Astrocyte of the cerebellum (primary cell): ENCODE results near the gene ALOXE3.

Source experiments
- DNase-seq: peaks from one replicate; pipeline ENCODE4 v3.0.0-alpha.2; 2011; ENCODE audit warnings: low read depth
- H3K4me3 ChIP-seq: 2 replicates; pipeline ENCODE4 v1.5.1; 2011; ENCODE audit warnings: mild to moderate bottlenecking, low read depth, low read length, moderate library complexity
- in situ Hi-C: cut with HindIII; loops from 2 replicates; pipeline ENCODE4 v1.10.0; 2017; ENCODE audit warnings: low sequenced_read_pairs
- TF ChIP-seq, protein P1 (sequence below): IDR thresholded peaks from 2 replicates; pipeline ENCODE4 v1.5.1; 2012; ENCODE audit warnings: low read length, low read depth, moderate library complexity, mild to moderate bottlenecking; ENCODE audit errors: missing control alignments

ALOXE3 gene

DNA sequence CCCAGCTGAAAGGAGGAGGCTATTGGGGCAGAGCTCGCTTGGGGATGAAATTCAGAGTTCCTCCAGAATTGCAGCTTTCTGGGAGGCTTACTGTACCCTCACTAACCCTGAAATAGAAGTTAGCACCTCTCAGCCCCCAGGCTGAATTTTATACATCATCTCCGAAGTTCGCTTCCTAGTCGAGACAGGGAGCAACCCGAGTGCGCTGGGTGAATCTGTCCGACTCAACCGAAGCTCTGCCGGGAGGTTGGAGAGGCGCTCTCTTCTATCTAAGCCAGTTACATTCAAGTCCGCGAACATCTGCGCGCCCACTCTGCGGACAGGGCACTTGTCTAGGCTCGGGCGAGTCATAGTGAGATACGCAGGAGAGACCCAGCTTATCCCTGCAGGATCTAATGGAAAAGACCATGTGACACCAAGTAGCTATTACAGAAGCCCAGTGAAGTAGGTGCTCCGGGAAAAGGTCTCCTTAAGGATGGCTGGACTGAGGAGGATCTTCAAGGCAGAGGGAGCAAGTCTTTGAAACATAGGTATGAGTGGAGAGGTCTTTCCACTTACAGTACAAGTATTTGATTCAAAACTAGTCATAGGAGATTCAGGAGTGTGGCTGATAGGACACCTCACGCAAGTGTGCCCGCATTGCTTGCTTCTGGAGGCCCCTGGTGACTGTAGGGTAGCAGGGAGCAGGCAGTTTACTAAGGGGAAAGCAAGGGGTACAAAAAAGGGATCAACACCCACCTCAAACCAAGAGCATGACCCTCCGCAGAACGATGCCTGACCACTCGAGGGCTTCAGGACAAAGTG is 6.2 kb upstream of the ALOXE3 start:
- TF ChIP-seq, protein P1, sequence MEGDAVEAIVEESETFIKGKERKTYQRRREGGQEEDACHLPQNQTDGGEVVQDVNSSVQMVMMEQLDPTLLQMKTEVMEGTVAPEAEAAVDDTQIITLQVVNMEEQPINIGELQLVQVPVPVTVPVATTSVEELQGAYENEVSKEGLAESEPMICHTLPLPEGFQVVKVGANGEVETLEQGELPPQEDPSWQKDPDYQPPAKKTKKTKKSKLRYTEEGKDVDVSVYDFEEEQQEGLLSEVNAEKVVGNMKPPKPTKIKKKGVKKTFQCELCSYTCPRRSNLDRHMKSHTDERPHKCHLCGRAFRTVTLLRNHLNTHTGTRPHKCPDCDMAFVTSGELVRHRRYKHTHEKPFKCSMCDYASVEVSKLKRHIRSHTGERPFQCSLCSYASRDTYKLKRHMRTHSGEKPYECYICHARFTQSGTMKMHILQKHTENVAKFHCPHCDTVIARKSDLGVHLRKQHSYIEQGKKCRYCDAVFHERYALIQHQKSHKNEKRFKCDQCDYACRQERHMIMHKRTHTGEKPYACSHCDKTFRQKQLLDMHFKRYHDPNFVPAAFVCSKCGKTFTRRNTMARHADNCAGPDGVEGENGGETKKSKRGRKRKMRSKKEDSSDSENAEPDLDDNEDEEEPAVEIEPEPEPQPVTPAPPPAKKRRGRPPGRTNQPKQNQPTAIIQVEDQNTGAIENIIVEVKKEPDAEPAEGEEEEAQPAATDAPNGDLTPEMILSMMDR = no peak
- DNase-seq = no peak
- in situ Hi-C loops = loop anchor here (25.0 kb wide), 1 partner anchor 188 kb away; the partner anchor contains the start of gene ARHGEF15
- H3K4me3 ChIP-seq = peak overlapping the region; percentile 54

DNA sequence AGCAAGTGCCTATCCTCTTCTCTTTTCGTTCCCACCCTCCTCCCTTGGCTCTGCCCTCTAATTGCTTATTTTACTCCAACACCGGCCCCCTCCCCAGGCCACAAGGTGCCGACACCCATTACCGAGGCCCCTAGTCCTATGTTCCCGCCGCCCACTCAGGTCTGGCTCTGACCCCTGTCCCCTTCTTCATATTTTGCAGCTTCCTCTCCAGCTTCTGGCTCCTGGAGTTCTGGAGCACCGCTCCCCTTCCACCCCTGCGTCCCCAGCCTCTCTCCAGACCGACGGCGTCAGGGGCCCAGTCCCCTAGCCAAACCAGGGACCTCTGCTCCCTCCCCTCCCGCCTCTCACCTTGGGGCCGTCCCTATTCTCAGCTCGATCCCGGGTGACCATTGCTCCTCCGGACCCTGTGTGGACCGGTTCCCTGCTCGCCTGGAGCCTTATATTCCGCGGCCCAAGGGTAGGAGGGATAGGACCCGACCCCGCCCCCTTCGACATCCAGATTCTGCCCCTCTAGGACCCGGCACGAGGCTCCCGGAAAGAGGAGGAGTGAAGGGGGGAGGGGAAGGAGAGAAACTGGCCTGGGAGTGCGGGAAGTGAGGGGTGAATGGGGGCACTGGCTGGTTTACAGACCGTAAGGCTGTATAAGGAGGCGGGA is 5.5 kb upstream of the ALOXE3 start, which contains the start of gene HES7:
TSS of gene HES7 (minus strand) at position 412 of the 655 bp plus-strand sequence. CDS start at position 390, 22 bp downstream.
- TF ChIP-seq, protein P1 = no peak
- DNase-seq = no peak
- in situ Hi-C loops = loop anchor here (25.0 kb wide), 1 partner anchor 188 kb away; the partner anchor contains the start of gene ARHGEF15
- peak within 1 kb of the TSS; percentile 54 for H3K4me3 ChIP-seq

DNA sequence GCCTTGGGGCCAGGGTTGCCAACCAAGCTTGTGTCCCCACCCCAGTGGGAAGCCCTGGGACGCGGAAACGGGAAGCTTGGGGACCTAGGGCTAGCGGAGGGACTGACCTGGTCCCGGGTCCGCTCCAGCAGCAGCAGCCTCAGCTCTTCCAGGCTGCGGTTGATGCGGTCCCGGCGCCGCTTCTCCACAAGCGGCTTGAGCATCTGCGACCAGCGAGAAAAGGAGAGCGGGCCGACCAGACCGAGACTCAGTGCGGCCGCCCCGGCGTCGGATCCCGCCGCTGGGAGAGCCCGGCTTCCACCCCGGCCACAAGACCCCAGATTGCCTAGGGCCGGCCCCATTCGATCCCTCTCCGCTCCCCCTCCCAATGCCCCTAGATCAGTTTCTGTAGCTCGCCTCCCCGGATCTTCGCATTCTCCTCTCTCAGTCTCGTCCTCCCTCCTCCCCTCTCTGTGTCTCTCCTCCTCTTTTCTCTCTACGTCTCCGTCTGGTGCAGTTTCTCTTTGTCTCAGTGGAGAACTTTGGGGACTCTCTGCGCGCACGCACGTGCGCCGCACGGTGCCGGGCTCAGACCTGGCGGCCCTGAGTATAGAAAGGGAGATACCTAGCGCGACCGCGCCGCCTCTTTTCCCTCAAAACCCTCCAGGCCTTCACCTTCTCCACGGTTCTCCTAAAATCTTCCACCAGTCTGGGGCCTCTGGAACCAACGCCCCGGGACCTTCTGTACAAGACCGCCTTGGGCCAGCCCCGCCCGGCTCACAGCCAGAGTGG is 4.8 kb upstream of the ALOXE3 start:
- H3K4me3 ChIP-seq = peak overlapping the region; percentile 54
- in situ Hi-C loops = loop anchor here (25.0 kb wide), 1 partner anchor 189 kb away; the partner anchor contains the start of gene ARHGEF15
- TF ChIP-seq, protein P1 = no peak
- no peak for DNase-seq

DNA sequence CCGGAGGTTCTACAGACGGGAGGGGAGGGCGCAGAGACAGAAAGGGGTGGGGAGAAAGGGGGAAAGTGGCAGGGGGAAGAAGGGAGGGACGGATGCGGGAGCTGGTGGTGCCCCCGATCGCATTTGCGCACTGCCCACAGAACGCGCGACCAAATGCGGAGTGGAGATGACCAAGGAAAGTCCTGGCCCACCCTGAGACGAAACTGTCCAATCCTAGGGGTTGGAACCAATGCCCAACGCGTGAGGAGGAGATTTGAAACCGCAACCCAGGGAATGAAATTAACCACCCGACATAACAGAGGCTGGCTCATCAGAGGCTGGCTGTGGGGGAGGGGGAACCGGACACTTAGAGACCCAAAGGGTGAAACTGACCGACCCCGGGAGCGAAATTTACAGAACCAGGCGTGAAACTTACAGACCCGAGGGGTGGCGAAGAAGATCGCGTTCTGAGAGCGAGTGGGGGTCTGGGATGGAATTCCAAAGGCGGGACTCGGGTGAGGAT is 4.2 kb upstream of the ALOXE3 start:
- peak overlapping the region; percentile 54 for H3K4me3 ChIP-seq
- in situ Hi-C loops = loop anchor here (25.0 kb wide), 1 partner anchor 190 kb away; the partner anchor contains the start of gene ARHGEF15
- TF ChIP-seq, protein P1 = no peak
- no peak for DNase-seq

DNA sequence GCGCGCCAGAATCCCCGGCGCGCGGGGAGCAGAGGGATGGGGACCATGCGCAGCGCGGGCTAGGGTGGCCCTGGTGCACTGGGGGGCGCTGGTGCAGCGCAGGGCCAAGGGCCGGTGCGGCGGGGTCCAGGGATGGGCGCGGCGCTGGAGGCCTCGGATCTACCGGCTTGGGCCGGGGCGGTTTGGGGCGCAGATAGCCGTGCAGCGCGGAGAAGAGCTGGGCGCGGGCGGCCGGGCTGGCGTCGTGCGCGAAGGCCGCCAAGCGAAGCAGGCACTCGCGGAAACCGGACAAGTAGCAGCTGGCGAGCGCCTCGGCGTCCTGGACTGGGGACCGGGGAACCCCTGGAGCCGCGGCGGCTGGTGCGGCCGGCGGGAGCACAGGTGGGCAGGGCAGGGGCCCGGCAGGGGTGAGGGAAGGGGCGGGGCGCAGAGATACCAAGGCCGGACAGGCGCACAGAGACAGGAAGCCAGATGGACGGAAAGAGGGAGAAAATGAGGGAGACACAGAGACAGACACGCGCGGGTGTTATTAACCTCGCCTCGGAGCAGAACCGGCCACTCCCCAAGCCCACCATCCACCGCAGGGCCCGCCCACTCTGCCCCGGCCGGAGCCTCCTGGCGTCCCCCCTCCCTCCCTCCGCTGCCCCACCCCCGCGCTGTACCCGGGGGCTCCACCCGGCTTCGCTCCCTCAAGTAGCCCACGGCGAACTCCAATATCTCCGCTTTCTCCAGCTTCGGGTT is 3.5 kb upstream of the ALOXE3 start:
- no peak for DNase-seq
- H3K4me3 ChIP-seq = peak overlapping the region; percentile 54
- in situ Hi-C loops = loop anchor here (25.0 kb wide), 1 partner anchor 190 kb away; the partner anchor contains the start of gene ARHGEF15
- TF ChIP-seq, protein P1 = peak; percentile 42
